HG03097 (cell line): ENCODE measurements around the gene MGAT5.

Experiments used
- ATAC-seq: cut with Tn5 transposase; IDR thresholded peaks from one replicate; pipeline ENCODE4 v1.9.1; 2021; ENCODE audit not compliant: unreplicated experiment, low FRiP score

The MGAT5 gene

DNA sequence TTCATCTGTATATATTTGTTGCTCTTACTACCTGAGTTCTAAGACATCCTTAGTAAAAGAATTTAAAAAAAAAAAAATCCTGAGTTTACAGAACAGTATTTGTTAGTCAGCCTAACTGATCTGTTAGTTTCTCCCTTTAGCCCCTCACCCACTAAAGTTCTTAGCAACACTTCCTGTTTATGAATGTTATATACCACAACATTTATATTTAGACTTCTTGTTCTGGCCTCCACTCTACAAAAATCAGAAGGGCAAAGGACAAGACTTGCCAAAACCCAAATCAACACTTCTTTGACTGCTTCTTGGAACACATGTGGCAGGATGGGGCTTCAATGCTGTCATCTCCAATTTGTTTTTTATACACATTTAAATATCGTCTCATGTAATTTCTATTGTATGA, 71.1 kb downstream of the MGAT5 start:
- ATAC-seq, result peak; percentile 61

DNA sequence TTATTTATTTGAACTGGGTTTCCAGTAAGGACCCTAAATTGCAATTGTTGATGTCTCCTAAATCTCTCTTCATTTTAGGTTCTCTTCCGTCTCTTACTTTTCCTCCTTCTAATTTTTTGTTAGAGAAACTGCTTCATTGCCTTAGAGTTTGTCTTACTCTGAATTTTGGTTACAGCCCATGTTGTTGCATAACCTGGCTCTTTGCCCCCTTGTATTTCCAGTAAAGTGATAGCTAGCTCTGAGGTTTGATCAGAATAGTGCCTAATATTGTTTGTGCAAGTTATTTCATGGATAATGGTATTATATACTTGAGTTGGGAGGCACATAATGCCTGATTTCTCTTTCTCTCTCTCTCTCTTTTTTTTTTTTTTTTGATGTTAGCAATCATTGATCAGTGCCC, 71.8 kb downstream of the MGAT5 start:
- no peak for ATAC-seq

DNA sequence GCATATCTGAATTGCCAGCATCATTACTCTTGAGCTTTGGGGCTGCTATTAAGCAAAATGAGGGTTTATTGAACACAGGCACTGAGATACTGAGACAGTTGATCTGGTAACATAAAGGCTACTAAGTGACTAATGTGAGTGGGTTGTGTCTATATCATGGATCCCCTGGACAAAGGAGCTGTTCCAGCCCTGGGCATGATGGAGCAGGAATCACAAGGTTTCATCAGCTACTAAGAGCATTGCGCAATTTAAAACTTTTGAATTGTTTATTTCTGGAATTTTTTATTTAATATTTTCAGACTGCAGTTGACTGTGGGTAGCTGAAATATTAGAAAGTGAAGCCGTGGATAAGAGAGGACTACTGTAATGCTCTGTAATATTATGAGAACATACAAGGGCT, 73.5 kb downstream of the MGAT5 start:
- no peak for ATAC-seq

DNA sequence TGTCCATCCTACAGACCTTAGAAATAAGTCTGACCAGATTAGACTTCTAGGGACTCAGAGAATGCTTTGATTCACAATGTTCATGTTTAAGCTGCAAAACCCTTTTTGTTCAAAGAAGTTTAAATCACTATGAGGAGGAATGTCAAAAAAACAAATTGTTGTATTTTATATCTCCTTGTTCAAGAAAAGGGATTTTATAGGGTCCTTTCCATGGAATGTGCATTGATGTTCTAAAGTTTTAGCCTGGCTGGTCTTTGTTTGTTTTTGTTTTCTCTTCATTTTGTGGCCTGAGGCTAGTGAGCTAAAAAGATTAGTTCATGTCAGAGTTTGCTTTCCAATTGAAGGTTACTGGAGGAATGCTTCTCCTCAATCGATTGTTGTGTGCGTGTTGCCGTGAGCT, 77.2 kb downstream of the MGAT5 start:
- ATAC-seq, result no peak

DNA sequence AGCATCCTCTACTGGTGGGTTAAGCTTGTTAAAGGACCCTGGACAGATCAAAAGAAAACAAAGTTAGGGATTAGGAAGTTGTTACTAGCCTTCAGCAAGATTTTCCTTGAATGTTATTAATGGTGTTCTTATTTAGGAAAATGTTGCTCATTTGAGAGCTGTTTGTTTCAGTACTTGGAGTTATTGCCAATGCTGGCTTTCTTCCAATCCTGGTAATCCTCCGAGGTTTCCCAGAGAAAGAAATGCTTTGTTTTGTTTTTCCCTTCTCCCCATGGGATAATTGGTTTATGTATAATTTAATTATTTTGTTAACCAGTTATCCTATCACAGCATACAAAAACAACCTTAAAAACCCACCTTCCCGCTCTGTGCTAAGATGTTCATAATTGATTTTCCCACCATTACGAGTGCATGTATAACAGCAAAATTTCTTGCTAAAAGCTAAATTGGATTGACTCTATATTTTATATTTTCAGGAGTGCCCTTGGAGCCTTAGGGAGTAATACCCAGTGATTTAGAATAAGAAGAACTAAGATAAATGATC, 79.8 kb downstream of the MGAT5 start:
- ATAC-seq, result no peak

DNA sequence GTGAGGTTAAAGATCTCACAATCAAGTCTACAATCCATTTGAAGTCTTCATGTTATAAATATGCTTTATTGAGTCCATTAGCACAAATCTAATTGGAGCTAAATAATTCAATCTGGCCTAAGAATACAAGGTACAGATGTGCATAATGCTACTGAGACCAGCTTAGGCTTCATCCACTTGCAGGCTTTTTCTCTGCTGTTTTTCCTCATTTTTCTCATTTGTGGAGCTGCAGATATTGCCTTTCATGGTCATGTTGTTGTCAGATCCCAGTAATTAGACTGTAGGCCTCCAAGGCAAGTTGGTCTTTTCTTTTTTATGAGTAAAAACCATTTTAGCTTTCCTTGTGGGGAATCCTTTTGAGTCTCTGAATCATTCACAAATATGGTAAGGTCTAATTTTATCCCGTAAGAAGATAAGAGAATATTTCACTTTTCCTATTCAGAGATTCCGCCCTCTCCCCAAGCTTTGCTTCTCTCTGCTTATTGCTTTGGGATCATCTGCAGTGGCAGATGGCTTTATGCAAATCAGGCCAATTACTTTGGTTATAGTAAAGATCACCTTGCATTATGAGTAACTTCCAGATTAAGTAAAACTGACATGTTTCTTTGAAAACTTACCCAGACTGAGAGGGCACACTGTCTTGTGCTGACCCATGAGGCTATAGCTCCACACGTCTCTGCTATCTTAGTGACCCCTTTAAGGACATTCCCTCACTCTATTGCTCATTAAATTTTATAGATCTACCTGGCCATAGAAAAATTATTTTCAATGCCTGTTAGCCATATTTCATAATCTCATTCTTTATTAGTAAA, 80.9 kb downstream of the MGAT5 start:
- no peak for ATAC-seq

DNA sequence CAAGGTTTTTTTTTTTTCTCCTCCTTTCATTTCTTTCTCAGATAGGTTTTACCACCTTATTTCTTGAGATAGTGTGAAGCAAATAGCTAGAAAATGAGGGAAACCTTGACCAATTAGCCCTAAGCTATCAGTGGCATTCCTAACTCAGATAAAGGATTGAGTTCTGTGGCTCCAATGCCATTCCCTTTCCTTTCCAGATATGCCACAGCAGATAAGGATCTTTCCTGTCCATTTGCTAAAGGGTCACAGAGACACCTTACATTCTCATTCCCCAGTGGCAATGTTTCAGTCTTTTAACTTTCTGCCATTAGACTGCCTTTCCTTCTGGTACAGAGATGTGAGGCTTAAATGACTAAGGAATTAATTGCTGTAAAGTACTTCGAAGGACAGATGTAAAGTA, 81.7 kb downstream of the MGAT5 start:
- no peak for ATAC-seq

DNA sequence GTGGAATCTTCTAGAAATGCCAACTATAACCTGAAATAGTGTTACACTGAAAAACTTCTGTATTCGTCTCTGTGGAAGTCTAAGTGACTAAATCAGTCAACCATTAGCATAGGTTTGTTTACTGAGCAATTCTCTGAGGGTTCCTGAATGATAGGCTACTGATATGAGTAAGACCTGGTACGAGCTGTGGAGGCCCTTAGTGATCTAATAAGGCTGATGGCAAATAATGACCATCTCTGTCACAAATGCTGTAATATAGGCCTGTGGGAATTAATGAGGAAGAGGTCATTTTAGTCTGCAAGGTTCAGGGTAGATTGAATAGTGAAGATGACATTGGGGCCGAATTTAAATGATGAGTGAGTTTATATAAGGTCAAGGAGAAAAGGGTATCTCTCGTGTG, 82.5 kb downstream of the MGAT5 start:
- peak; percentile 99 for ATAC-seq

DNA sequence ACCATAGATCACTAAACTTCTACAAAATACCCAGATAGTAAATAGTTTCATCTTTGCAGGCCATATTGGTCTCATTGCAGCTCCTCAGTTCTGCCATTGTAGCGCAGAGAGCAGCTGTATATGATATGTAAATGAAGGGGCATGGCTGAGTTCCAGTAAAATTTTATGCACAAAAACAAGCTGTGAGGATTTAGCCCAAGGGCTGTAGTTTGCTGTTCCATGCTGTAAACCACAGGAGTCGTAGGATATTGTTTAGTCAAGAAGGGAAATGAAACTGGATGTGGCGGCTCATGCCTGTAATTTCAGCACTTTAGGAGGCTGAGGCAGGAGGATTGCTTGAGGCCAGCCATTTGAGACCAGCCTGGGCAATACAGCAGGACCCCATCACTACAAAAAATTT, 83.0 kb downstream of the MGAT5 start:
- ATAC-seq, result no peak

DNA sequence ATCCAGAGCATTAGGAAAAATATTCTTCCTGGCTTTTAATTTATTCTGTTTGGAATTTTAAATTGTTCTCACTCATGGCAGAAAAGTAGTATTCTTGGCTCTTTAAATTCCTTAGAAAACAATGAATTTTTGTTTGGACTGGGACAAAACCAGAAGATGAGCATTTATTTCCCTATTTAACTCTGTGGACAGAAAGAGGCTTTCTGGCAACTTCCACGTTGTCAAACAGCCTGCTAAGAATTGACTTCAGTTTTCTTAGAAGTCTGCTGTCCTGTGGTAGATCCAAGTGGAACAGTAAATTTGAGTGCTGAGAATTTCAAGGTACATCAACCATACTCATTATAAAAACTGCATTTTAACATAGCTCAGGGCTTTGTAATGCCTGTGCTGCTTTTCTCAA, 83.8 kb downstream of the MGAT5 start:
- no peak for ATAC-seq

DNA sequence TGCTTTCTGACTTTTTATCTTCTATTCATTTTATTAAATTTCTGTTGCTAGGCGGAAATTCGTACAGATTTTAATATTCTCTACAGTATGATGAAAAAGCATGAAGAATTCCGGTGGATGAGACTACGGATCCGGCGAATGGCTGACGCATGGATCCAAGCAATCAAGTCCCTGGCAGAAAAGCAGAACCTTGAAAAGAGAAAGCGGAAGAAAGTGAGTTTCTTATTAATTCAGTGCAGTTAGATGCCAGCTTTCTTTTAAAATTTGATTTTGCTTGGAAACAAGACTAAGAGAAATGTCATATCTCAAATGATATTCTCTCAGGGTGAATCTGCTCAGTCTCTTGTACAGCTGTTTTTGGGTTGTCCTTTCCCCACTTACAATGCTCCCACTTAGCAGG, 84.3 kb downstream of the MGAT5 start:
- no peak for ATAC-seq

DNA sequence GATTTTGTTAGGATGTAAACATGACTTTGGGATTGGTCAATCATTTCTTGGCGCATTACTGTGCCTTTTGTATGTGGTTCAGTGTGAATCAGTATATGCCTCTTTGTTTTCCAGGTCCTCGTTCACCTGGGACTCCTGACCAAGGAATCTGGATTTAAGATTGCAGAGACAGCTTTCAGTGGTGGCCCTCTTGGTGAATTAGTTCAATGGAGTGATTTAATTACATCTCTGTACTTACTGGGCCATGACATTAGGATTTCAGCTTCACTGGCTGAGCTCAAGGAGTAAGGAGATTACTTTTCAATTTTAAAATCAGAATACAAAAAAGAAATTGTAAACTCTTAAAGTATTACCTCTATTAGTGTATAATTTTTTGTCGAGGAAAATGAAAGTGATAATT, 87.6 kb downstream of the MGAT5 start:
- no peak for ATAC-seq

DNA sequence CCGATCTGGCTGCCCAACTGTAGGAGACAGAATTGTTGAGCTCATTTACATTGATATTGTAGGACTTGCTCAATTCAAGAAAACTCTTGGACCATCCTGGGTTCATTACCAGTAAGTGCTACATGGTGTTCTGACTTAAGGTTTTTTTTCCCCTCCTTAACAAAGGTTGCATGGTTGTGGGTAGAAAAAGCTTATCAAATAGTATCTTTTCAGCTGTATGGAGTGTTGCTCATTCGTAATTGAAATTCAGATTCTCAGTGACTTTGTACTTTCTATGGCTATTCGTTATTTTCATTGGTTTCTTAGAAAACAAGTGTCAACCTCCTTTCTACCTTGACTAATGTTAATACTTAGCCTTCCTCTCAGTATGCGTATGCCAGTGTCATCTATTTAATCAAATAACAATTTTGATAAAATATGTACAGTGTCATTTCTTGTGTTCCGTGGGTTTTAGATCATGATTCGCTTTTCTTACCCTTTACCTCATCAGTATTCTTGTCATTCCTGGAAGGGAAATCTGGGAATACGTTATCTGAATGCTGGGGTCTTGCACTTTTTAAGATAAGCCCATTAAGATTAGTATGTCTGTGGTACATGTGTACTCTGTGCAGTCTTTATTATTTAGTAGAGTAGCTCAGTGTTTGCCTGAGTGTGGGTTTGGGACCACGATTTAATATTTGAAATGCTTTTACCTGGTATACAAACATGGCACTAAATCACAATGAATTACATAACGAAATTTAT, 91.3 kb downstream of the MGAT5 start:
- ATAC-seq, result no peak

DNA sequence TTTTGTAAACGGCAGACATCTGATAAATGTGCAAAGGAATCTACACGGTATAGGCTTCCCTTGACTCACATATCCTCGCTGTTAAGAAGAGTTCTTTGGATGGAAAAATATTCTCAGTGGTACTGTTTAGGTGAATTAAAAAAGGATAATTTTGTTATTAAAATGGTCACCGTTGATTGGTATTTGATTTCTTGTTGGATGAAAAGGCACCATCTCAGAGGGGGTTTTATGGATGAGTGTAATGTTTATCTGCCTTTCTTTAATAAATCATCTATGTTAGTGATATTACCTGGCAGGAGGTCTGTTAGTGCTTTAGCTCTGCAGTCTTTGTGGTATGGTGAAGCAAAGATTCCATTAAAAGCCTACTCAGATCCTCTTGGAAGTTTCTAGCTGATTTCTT, 92.3 kb downstream of the MGAT5 start:
- ATAC-seq, result no peak

DNA sequence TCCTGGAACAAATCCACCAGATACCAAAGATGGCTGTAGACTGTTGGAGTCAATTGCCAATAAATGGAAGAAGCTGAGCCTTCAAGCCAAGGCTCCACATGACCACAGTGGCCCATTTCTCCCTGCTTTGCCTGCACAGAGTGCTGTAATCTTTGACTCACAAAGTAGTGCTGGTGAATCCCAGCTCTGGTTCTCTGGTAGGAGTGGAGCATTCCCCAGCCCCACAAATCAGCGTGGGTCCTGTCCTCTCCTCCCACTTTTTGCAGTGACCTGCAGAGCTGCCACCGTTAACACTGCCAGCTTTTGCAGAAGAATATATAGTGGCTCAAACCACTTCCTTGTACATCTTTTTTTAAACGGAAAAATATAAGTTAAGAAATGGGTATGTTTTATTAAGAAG, 93.9 kb downstream of the MGAT5 start:
- ATAC-seq, result no peak

DNA sequence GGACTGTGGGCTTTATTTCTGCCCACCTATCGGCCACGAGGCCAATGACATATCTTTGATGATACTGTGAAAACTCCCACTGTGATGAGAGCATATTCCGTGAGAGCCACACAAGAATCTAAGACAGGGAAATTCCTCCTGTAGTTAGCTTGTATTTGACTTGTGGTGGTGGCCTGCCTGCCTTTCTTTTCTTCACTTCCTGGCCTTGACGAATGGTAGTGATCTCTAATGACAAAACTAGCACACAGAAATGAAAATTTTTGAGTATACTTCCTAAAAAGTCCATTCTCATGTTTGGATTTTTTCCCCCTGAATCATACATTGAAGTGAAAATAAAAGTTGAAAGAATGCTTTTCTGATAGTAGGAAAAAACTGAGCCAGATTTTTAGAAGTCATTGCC, 94.4 kb downstream of the MGAT5 start:
- no peak for ATAC-seq

DNA sequence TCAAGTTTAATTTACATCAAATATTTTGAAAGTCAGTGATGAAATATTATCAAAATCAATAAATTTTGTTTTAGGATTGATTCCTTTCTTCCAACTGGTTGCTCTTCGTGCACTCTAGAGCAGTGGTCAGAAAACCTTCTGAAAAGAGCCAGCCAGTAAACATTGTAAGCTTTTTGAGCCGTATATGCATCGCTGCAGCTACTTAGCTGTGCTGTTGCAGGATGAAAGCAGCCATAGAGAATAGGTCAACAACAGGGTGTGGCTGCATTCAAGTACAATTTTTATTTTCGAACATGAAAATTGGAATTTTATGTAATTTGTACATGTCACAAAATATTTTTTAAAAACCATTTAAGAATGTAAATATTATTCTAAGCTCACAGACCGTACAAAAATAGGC, 94.9 kb downstream of the MGAT5 start:
- no peak for ATAC-seq

DNA sequence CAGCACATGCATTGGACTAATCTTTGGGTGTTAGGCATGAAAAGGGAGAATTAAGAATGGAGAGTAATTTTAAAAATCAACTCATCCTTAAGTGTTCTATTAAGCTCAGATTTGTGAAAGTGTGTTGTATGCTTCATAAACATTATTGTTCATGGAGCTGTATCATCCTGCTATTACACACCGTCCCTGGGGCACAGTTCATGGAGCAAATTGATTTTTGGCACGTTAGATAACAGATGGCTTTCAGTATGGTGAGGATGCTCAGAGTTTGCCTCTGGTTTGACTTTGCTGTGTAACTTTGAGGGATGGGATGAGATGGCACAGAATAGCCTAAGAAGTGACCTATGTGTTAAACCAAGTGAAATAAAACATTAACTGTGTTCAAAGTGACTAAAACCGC, 97.1 kb downstream of the MGAT5 start:
- no peak for ATAC-seq

DNA sequence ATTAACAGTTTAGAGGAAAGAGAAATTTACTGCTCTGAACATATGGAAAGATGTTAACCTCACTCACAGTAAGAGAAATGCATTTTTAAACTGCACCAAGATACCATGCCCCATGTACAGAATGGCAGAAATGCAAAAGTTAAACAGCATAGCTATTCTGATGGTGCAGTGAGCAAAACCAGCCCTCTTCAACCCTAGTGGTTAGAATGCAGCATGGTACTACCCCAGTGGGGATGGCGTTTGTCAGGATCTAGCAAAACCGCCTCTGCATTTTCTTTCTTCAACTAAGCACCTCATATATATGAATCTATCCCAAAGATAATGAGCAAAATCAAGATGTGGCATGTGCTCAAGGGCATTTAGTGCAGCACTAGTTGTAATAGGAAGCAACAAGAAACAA, 98.0 kb downstream of the MGAT5 start:
- no peak for ATAC-seq

DNA sequence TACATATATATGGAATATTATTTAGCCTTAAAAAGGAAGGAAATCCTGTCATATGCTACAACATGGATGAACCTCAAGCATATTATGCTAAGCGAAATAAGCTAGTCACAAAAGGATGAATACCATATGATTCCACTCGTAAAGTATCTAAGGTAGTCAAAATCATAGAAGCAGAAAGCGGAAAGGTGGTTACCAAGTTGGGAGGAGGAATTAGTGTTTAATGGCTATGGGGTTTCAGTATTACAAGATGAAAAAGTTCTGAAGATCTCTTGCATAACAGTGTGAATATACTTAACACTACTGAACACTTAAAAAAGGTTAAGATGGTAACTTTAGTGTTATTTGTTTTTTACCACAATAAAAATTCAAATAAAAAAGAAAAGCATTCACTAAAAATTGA, 99.0 kb downstream of the MGAT5 start:
- no peak for ATAC-seq

DNA sequence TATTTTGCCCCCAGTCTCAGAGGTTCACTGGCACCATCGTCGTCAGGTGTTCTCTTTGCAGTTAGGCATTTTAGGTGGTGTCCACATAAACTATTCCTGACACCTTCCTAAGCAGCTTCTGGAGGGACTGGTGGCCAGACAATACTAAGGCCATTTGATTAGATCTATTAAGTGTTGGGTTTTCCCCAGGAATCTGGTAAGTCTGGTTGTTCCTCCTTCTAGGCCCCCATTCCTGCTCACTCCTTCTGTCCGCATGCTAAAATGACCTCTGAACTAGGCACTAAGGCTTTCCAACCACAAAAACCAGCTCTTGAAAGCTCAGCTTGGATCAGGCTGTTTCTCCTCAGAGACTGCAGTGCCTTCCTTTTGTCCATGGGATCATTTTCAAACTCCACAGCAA, 100.7 kb downstream of the MGAT5 start:
- ATAC-seq, result no peak

DNA sequence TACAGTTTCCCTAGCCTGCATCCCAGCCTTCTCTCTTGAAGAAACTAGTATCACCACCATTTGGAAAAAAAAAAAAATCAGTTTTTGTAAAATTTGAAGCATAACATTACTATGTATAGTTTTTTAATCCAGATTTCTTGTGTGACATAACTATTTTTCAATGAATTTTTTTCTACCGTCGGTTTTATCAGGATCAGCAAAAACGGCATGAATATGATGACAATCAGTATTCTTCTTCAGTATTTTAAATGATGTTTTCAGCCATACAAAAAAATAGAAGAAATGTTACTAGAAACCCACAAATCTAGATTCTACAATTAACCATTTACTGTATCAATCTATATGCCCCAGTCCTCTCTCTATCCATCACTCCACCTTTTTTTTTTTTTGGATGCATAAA, 103.9 kb downstream of the MGAT5 start:
- ATAC-seq, result no peak
